ENCODE measurements around the gene CPNE5. TPM values are rescaled to one million over a fixed set of nuclear protein-coding genes. Genes with fewer than 3 reads are reported as not detected.

CPNE5 gene
- total RNA-seq, 1 donor from 2014 or later, result 0.13 TPM

DNA sequence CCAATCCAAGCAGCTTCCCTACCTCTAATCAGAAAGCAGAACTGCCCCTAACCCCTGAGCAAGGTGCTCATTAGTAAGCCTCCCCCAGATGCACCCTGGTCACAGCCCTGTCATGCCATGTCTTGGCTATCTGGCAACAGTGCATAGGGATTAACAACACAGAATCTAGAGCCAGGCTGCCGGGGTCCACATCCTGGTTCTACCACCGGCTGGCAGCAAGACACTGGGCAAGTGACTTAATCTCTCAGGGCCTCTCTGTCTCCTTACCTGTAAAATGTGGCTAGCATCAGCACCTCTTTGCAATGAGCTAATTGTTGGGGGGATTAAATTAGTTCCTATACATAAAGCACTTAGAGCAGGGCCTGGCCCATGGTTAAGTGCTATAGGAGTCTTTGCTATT lies 68.1 kb downstream of the CPNE5 start:
- Histone ChIP-seq H3K36me3 (ENCODE audit: control insufficient read depth, insufficient read depth, low read length) (no peaks in the 10 kb centered on the region), H3K4me3 (ENCODE audit: low read depth, low read length) (no peak overlapping the region), H3K27me3 (ENCODE audit: control insufficient read depth, insufficient read depth, low read length) (peaks cover 1% of the 10 kb centered on the region)
- TF ChIP-seq, protein P1, sequence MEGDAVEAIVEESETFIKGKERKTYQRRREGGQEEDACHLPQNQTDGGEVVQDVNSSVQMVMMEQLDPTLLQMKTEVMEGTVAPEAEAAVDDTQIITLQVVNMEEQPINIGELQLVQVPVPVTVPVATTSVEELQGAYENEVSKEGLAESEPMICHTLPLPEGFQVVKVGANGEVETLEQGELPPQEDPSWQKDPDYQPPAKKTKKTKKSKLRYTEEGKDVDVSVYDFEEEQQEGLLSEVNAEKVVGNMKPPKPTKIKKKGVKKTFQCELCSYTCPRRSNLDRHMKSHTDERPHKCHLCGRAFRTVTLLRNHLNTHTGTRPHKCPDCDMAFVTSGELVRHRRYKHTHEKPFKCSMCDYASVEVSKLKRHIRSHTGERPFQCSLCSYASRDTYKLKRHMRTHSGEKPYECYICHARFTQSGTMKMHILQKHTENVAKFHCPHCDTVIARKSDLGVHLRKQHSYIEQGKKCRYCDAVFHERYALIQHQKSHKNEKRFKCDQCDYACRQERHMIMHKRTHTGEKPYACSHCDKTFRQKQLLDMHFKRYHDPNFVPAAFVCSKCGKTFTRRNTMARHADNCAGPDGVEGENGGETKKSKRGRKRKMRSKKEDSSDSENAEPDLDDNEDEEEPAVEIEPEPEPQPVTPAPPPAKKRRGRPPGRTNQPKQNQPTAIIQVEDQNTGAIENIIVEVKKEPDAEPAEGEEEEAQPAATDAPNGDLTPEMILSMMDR (IDR thresholded peaks at IDR 0.05; ENCODE audit: insufficient read depth, low read length, poor library complexity, severe bottlenecking), result no peak
- no peak for DNase-seq (ENCODE audit: low read depth)

DNA sequence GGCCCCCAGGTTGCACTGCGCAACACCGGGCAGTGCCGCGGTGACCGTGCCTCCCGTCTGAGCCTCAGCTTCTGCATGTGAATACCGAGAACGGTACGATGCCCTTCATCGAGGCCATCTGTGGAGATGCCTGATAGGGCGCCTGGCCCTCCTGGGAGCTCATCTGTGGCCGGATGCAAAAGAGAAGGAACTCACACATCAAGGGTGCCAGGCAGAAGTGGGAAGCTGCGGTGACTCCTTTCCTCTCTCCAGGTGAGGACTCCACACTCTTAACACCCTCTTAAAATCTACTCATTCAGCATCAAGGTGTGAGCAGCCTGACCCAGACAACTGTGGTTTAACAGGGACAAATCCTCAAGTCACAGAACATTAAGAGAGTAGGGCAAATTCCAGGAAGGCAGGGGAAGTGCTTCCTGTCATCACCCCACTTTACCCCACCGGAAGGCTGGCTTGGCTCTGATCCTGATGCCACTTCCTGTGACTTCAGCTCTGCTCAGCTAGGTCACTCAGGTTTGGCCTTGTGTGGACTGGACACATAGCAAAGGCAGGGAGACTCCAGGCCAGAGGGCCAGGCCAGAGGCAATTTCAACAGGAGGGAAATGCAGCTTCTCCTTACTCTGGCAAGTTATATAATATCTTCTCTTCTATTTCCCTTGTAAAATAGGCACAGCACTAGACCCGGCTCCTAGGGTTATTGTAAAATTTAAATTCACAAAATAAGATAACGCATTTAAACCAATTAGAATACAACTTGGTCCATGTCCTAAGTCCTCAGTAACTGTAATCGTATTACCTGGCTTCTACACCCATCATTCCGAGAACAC lies 69.4 kb downstream of the CPNE5 start:
- no peak for DNase-seq (ENCODE audit: low read depth)
- H3K36me3 ChIP-seq (ENCODE audit: control insufficient read depth, insufficient read depth, low read length), result no peaks in the 10 kb centered on the region
- H3K27me3 ChIP-seq (ENCODE audit: control insufficient read depth, insufficient read depth, low read length), result no peaks in the 10 kb centered on the region
- TF ChIP-seq, protein P1 (IDR thresholded peaks at IDR 0.05; ENCODE audit: insufficient read depth, low read length, poor library complexity, severe bottlenecking), result no peak
- no peak overlapping the region for H3K4me3 ChIP-seq (ENCODE audit: low read depth, low read length)

GRCh38 chr6:36769183-36769675 lies 70.0 kb downstream of the CPNE5 start:
- Histone ChIP-seq H3K27me3 (ENCODE audit: control insufficient read depth, insufficient read depth, low read length) (no peaks in the 10 kb centered on the region), H3K36me3 (ENCODE audit: control insufficient read depth, insufficient read depth, low read length) (no peaks in the 10 kb centered on the region), H3K4me3 (ENCODE audit: low read depth, low read length) (no peak overlapping the region)
- DNase-seq (ENCODE audit: low read depth), result no peak
- TF ChIP-seq, protein P1 (IDR thresholded peaks at IDR 0.05; ENCODE audit: insufficient read depth, low read length, poor library complexity, severe bottlenecking), result no peak

GRCh38 chr6:36766399-36766945 lies 72.8 kb downstream of the CPNE5 start:
- H3K27me3 ChIP-seq (ENCODE audit: control insufficient read depth, insufficient read depth, low read length), result no peaks in the 10 kb centered on the region
- DNase-seq (ENCODE audit: low read depth), result no peak
- H3K4me3 ChIP-seq (ENCODE audit: low read depth, low read length), result no peak overlapping the region
- TF ChIP-seq, protein P1 (IDR thresholded peaks at IDR 0.05; ENCODE audit: insufficient read depth, low read length, poor library complexity, severe bottlenecking), result no peak
- no peaks in the 10 kb centered on the region for H3K36me3 ChIP-seq (ENCODE audit: control insufficient read depth, insufficient read depth, low read length)

DNA sequence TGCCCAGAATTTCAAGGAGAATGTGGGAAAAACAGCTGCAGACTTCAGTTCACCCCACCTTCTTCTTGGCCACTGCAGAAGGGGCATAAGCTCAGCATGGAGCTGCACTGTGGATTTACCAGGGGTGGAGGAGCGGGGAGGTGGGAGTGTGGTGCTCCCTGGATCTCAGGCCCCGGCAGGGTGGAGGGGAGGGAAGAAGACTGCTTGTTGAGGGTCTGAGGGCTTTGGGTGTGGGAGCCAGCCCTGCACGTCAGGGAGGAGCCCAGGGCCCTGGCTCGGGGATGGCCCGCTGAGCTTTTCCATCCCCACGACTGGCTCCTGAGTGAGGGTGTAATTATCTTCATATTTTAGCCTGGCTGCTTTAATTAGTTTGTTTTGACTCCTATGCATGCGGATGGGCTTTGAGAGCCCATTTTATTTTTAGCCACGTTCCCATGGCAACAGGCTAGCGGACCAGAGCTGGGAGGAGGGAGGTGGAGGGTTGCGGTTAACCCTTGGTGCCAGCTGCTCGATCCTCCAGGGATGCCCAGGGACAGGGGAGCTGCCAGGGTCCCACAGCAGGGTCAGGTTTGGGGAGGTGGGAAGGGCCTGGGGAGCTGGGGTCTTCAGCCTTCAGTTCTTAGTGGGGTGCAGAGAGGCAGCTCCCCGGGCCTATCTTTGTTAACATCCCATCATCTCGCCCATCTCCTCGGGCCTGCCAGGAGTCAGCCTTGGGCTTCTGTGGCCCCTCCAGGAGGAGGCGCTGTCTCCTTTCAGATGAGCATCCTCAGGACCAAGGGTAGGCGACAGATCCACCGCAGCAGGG lies 73.4 kb downstream of the CPNE5 start:
- no peaks in the 10 kb centered on the region for H3K27me3 ChIP-seq (ENCODE audit: control insufficient read depth, insufficient read depth, low read length)

More for the DNA sequence above, 73.4 kb downstream of the CPNE5 start:
- Histone ChIP-seq H3K4me3 (ENCODE audit: low read depth, low read length) (no peak overlapping the region), H3K36me3 (ENCODE audit: control insufficient read depth, insufficient read depth, low read length) (no peaks in the 10 kb centered on the region)
- TF ChIP-seq, protein P1 (IDR thresholded peaks at IDR 0.05; ENCODE audit: insufficient read depth, low read length, poor library complexity, severe bottlenecking), result peak; percentile 96
- peak; percentile 12 for DNase-seq (ENCODE audit: low read depth)

Measured in kidney epithelial cell (primary cell).